Effector memory CD4-positive, alpha-beta T cell (primary cell): ENCODE results near the gene COL26A1.

ENCODE experiments used
- DNase-seq, 3 donors: peaks; one replicate each; pipeline ENCODE4 v3.0.0-alpha.2; 2020
- H3K27ac ChIP-seq: 2 replicates; pipeline ENCODE4 v1.7.0; 2013; ENCODE audit warnings: mild to moderate bottlenecking, low read length, moderate library complexity; ENCODE audit not compliant: insufficient read depth, poor library complexity, severe bottlenecking
- H3K27me3 ChIP-seq: replicated peaks from 2 replicates; pipeline ENCODE4 v1.7.0; 2013; ENCODE audit warnings: mild to moderate bottlenecking, low read length; ENCODE audit not compliant: insufficient read depth, control insufficient read depth, poor library complexity, severe bottlenecking
- H3K36me3 ChIP-seq: 2 replicates; pipeline ENCODE4 v1.7.0; 2013; ENCODE audit warnings: mild to moderate bottlenecking, low read length, moderate library complexity; ENCODE audit not compliant: control insufficient read depth, insufficient read depth
- H3K4me1 ChIP-seq: 2 replicates; pipeline ENCODE4 v1.7.0; 2013; ENCODE audit warnings: low read length, mild to moderate bottlenecking; ENCODE audit not compliant: control insufficient read depth, insufficient read depth, poor library complexity, severe bottlenecking
- H3K4me3 ChIP-seq: 2 replicates; pipeline ENCODE4 v1.7.0; 2013; ENCODE audit warnings: low read length, low read depth, mild to moderate bottlenecking; ENCODE audit not compliant: insufficient read depth, poor library complexity, severe bottlenecking
- H3K9me3 ChIP-seq: 2 replicates; pipeline ENCODE4 v1.7.0; 2013; ENCODE audit warnings: mild to moderate bottlenecking, low read length, moderate library complexity; ENCODE audit not compliant: control insufficient read depth

The COL26A1 gene

GRCh38 chr7:101400751-101401150 is 38.1 kb downstream of the COL26A1 start:
- DNase-seq = no peak
- H3K36me3 ChIP-seq = no peaks in the 10 kb centered on the region
- H3K9me3 ChIP-seq = no peaks in the 10 kb centered on the region
- H3K27ac ChIP-seq = no peak overlapping the region
- H3K27me3 ChIP-seq = no peaks in the 10 kb centered on the region
- H3K4me1 ChIP-seq = no peaks in the 10 kb centered on the region
- no peak overlapping the region for H3K4me3 ChIP-seq

- Histone ChIP-seq H3K9me3 (no peaks in the 10 kb centered on the region), H3K27me3 (no peaks in the 10 kb centered on the region), H3K4me3 (no peak overlapping the region)
Observed at GRCh38 chr7:101401390-101402080, 38.9 kb downstream of the COL26A1 start.

GRCh38 chr7:101402081-101402779 is 39.6 kb downstream of the COL26A1 start:
- Histone ChIP-seq H3K36me3 (no peaks in the 10 kb centered on the region), H3K4me3 (no peak overlapping the region), H3K4me1 (no peaks in the 10 kb centered on the region), H3K27me3 (no peaks in the 10 kb centered on the region), H3K27ac (no peak overlapping the region), H3K9me3 (no peaks in the 10 kb centered on the region)
- no peak for DNase-seq

More at GRCh38 chr7:101401390-101402080, 38.9 kb downstream of the COL26A1 start:
- no peak for DNase-seq
- H3K4me1 ChIP-seq = no peaks in the 10 kb centered on the region
- H3K27ac ChIP-seq = no peak overlapping the region
- H3K36me3 ChIP-seq = no peaks in the 10 kb centered on the region

DNA sequence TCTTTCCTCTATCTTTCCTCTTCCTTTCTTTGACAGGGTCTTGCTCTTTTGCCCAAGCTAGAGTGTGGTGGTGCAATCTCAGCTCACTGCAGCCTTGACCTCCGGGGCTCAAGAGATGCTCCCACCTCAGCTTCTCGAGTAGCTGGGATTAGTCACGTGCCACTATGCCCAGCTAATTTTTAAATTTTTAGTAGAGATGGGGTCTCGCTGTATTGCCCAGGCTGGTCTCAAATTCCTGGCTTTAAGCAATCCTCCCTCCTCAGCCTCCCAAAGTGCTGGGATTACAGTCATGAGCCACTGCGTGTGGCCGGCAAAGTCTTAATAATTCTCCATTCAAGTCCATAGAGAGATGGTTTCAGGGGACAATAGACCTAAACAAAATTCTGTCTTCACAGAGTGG is 40.2 kb downstream of the COL26A1 start:
- no peaks in the 10 kb centered on the region for H3K27me3 ChIP-seq
- H3K9me3 ChIP-seq = no peaks in the 10 kb centered on the region
- H3K4me1 ChIP-seq = no peaks in the 10 kb centered on the region
- H3K36me3 ChIP-seq = no peaks in the 10 kb centered on the region
- no peak overlapping the region for H3K4me3 ChIP-seq
- no peak overlapping the region for H3K27ac ChIP-seq
- DNase-seq = no peak

GRCh38 chr7:101405474-101406067 is 42.9 kb downstream of the COL26A1 start:
- H3K4me1 ChIP-seq = no peaks in the 10 kb centered on the region

GRCh38 chr7:101410743-101411507 is 48.2 kb downstream of the COL26A1 start:
- DNase-seq = peak in 1 of 3 donors; percentile 18
- Histone ChIP-seq H3K9me3 (no peaks in the 10 kb centered on the region), H3K36me3 (no peaks in the 10 kb centered on the region), H3K4me3 (no peak overlapping the region), H3K27me3 (no peaks in the 10 kb centered on the region), H3K4me1 (no peaks in the 10 kb centered on the region), H3K27ac (no peak overlapping the region)

More at GRCh38 chr7:101405474-101406067, 42.9 kb downstream of the COL26A1 start:
- no peak overlapping the region for H3K4me3 ChIP-seq
- no peaks in the 10 kb centered on the region for H3K36me3 ChIP-seq
- H3K27me3 ChIP-seq = no peaks in the 10 kb centered on the region
- no peak overlapping the region for H3K27ac ChIP-seq
- DNase-seq = no peak
- no peaks in the 10 kb centered on the region for H3K9me3 ChIP-seq

DNA sequence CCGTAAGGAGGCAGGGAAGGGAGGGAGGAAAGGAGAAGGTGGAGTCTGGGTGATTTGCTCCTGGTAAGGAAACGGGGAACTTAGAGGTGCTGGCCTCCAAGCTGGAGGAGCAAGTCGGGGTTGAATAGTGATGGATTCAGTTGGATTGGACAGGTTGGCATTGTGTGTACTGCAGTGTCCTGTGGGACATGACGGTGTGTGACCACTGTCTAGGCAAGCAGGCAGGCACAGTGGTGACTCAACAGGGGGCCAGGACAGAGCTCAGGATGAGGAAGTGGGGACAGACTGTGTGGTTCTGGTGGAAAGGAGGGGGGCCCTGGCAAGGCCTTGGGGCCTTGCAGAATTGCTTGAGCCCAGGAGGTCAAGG is 48.8 kb downstream of the COL26A1 start:
- H3K4me1 ChIP-seq = no peaks in the 10 kb centered on the region
- no peak for DNase-seq
- no peaks in the 10 kb centered on the region for H3K9me3 ChIP-seq
- H3K4me3 ChIP-seq = no peak overlapping the region
- H3K27me3 ChIP-seq = no peaks in the 10 kb centered on the region
- no peak overlapping the region for H3K27ac ChIP-seq
- H3K36me3 ChIP-seq = no peaks in the 10 kb centered on the region

- H3K9me3 ChIP-seq = no peaks in the 10 kb centered on the region
Observed at GRCh38 chr7:101412976-101413375, 50.3 kb downstream of the COL26A1 start.

GRCh38 chr7:101418694-101419093 is 56.0 kb downstream of the COL26A1 start:
- Histone ChIP-seq H3K4me1 (no peaks in the 10 kb centered on the region), H3K9me3 (no peaks in the 10 kb centered on the region), H3K27ac (no peak overlapping the region), H3K27me3 (peaks cover 5% of the 10 kb centered on the region), H3K36me3 (no peaks in the 10 kb centered on the region), H3K4me3 (no peak overlapping the region)
- no peak for DNase-seq

More at GRCh38 chr7:101412976-101413375, 50.3 kb downstream of the COL26A1 start:
- Histone ChIP-seq H3K36me3 (no peaks in the 10 kb centered on the region), H3K27me3 (no peaks in the 10 kb centered on the region), H3K4me3 (no peak overlapping the region), H3K4me1 (no peaks in the 10 kb centered on the region), H3K27ac (no peak overlapping the region)
- no peak for DNase-seq
